GM19324 (cell line): ENCODE data around the gene ADAMTS6.
"Not testable (repeated sequence)": the region's sequence is repeated elsewhere in the genome, so short reads cannot be mapped to it uniquely, and the experiment has no call there.

ENCODE experiments used
- ATAC-seq: cut with Tn5 transposase; IDR thresholded peaks from one replicate; pipeline ENCODE4 v1.9.1; 2021; ENCODE audit warnings: mild to moderate bottlenecking, moderate library complexity; ENCODE audit not compliant: unreplicated experiment, low FRiP score

ADAMTS6 gene

DNA sequence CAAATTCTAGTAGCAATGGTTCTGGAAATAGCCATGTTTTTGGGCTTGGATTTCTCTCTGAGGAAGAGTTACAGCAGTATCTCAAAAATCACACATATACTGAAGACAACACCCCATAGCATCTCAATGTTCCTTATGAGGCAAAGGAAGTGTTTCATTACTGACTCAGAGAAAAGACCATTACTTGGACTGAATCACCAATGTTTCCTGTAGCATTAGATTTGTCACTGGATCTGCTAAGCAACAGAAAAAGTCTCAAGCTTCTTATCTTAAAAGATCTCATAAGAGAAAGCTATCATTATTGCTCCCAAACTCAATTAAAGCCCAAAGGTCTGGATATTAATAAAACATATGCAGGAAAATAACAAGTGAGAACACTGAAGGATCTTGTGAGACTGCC lies 272.4 kb downstream of the ADAMTS6 start:
- no peak for ATAC-seq

DNA sequence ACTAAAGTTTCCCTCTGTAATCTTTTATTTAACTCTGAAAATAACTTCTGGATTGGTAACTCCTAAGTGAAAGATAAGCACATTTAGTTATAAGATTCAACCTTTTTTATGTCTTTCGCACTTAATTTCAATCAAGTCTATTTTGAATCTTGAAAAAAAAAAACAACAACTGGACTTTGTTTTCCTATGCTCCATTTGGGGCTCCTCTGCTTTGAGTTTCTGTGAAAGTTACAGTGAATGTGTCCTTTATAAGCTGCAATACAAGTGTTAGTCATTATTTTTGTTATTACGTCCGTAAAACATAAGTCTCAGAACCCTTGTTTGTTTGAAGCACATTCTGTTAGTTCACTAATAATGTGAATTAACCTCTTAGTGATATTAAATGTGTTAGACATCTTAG lies 276.8 kb downstream of the ADAMTS6 start:
- no peak for ATAC-seq

DNA sequence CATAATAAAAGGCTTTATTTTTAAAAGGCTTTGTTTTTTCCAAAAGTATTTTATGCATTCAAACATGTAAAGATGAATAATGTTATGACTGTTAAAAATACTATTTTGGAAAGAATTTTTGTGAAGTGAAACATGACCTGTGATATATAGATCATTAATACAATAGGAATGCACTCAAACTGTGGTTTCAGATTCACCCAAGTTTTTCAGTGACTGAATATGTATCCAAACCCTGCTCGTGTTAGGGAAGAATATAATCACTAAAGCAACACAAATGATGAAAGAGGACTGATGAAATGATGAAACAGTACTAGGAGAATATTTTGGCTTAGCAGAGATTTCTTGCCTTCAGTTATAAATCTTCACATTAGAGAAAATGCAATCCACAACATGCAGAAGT lies 278.0 kb downstream of the ADAMTS6 start:
- no peak for ATAC-seq

DNA sequence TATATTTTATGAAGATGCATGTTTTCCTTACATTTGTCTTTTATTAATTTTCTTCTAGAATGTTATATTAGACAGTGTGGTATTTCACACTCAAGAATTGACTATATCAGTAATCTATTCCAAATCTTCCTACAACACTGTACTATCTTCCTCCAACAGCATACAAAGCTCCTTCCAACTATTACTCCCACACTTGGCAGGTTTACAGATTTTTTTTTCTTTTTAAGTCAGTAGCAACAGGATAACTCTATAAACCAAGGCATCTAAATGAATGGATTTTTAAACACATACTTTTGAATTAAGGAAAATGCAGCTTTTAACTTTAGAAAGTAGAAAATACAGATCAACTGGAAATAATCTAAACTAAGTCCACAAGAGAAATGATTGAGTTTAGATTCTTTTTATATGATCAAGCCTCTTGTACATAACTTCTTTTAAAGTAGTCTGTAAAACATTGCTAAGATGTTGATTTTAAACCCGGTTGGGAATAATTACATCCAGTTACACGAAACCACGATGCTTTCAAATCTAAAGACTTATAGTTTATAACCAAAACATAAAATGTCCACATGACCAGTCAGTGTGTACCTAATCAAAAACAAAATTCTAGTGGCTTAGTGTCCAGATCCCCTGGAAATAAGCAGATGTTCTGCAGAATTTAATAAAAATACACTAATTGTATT lies 281.6 kb downstream of the ADAMTS6 start:
- ATAC-seq, result no peak

DNA sequence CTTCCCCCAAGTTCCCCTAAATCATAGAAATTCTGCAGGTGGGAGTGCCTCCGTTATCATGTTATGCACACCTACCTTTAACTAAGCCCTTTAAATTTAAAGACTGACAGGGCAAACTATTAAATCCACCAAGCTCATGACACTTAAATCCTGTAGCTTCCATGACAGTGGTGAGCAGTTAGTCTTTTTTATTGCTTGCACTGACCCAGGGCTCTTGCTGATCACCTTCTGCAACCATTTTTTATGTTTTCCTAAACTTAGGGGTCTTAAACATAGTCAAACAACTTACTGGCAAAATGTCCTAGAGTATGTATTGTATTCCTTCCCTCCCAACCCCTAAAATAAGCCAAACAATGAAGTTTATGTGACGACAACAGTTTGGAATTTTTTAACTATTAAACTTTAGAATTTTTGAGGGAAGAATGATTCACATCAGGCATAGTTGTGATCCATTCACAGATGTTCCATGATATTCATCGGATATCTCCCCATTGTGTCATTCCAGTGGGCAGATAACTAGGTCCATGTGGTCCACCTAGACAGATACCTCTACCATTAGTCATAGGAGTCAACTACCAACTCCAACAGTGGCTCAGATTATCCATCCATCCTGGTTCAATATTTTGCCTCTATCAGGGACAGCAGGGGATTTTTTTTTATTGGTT lies 283.1 kb downstream of the ADAMTS6 start:
- no peak for ATAC-seq

DNA sequence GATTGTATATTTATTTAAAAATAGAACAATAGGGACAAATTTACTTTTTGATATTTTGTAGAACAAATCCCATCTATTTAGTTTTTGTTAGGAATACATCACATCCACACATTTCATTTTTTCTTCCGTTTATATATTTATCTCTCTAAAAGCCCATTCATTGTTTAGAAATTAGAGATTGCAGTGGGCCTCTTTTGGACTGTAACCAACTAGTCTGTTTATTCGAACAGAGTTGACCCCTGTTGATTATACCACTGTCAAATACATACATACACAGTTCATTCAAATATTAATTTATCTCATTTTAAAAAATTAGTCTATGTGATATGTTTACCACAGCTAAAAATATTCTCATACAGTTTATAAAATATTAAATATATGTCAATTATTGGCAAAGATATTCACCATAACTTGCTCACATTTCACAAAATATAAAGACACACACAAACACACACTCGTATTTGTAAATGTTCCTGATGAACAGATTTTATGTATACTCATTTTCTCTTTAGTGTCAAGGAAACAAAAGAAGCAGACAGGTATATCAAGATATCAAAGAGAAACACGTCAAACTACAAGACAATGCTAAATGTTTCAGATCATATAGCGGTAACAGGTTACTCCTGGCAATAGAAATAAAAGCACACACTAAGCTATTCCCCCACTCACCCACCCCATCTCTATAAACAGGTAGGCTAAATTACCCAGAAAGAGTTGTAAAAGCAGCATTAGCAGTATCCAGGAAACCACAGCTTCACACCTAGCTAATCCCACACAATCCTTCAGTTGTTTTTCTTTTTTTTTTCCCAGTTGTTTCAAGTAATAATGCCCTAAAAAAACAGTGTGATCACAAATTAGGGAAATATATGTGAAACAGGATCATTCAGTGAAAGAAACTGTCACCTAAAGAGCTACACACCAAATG lies 283.9 kb downstream of the ADAMTS6 start:
- ATAC-seq, result no peak

DNA sequence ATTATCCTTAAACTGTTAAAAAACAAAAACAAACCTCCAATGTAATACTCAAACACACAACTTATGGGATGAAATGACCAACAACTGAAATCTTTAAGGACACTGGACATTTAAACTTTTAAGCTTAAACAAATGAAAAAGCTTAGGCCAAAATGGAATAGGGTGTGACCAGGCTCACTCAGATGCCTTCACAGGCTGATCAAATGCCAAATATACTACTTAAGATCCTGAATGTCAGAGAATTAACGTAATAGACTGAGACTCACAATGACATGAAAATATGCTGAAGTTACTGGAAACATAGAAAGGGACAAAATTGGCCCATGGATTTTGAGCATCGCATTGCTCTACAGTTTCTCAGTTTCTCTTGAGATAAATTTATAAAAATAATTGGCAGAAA lies 286.8 kb downstream of the ADAMTS6 start:
- ATAC-seq, result no peak

DNA sequence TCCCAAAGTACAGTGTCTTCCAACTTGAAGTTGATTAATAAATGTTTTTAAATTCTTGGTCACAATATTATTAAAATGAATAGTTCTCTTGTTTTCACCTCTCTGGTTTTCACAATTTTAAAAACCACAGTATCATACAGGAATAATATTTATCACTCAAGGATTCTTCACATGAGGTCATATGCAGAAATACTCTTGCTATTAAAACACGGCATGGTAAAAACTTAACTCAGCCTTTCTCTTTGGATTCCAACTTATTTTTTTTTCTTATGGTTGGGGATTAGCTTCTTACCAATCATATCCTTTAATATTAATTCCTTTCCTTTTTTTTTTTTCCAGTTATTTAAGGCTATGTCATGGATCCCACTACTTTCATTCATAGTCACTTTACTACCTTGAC lies 289.4 kb downstream of the ADAMTS6 start:
- no peak for ATAC-seq

DNA sequence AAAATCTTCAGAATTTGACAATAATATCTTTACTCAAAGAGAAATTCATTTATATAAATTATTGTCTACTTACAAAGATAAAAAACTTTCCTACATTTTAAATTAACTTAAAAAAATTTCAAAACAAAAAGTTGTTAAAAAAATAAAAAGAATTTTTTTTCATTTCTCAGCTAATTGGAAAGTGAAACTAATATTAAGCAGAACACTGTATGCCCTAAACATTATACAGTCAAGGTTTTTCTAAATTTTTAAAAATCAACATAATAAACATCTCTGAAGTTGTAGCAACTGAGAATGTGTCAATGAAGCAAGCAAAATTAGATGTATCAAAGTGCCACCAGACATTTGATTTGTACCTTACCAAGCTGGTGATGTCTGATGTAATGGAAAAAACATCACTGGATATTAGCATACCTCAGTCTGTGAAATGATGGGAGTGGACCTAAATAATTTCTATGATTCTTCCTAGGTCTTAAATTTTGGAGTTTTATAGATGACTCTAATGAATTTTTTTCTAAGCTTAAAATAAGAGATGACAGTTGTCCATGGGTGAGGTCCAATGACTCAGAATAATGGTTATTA lies 290.1 kb downstream of the ADAMTS6 start:
- ATAC-seq, result no peak

DNA sequence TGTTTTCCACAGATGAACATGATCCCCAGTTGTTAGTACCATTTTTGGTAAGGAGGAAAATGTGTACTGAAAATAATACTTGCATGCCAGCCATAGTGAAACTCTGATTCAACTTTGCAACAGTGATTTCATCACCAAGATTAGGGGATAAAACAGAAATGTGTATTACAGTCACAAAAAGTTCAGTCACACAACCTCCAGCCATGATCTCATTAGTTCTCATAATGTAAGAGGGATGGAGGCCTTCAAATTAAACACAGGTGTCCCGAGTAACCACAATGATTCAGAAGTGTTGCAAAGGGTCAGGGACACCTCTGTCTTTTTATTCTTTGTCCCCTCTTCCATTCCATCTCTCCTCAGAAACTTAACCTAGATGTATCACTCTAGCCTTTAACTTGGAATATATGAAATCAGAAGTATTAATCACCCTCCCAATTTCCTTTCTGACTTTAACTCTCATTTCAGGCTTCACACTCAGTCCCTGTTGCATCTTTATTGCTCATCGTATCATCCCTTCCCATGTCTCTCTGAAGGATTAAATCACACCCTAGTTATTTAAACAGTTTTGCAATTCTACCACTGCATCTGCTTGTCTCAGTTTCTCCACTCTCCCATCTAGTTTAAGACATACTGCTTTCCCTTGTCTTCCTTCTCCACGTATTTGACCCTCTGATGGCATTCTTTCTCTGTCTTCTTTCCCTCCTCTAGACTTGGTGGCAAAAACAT lies 291.2 kb downstream of the ADAMTS6 start:
- no peak for ATAC-seq

DNA sequence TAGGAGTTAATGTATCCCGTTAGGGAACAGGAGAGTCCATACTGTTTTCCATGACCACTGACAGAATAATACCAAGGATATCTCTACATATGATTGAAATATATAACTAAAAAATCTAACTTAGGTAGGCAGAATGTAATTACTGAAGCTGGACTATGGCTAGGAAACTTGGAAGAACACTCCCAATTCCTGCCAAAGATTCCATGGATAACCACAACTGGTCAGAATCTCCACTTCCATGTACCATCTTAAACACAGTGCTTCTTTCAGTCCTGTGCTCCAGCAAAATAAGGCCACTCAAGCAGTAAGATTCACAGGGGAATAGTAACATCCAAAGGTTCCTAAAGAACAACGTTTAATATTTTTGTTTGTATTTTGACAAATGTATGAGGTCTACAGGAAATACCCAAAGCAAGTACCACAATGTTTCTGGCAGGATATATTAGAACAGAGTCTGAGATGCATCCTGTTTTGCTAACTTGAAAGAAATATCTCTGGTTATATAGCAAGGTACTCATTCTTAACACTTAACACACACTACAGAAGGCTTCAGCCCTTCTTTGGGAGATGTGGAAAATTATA lies 295.0 kb downstream of the ADAMTS6 start:
- ATAC-seq, result no peak

DNA sequence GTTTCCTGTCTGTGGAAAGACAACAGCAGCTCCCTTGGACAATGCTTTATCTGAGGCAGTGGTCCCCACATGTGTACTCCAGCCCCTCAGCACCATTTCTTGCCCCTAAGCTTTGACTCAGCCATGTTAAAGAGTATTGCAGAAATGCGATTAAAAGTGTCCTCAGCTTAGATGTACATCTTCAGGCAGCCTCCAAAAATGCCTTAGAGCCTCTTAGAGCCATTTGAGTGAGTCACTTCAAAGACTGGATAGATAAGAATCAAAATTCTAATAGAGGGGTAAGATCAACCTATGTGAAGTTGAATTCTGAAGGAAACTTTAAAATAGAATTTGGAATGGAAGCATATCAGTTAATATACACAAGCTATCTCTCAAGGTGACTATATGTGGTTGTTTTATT lies 296.3 kb downstream of the ADAMTS6 start:
- ATAC-seq, result no peak

DNA sequence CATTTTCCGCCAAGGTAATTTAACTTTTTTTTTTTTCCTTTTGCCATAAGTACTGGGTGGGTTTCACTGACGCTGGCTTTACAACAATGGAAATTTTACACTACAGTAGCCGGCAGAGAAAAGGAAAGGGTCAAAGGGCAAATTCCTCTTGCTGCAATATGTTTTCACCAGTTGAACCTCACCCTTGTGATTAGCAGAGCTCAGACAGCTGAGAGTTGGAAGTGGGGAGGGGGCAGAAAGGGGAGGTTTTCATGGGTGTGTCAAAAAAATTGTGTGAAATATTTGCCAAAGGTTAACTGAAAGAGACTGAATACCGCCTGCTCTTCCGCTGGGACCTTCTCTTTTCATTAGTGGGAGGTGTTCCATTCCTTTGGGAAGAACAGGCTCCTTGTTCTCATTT lies 296.9 kb downstream of the ADAMTS6 start:
- no peak for ATAC-seq

DNA sequence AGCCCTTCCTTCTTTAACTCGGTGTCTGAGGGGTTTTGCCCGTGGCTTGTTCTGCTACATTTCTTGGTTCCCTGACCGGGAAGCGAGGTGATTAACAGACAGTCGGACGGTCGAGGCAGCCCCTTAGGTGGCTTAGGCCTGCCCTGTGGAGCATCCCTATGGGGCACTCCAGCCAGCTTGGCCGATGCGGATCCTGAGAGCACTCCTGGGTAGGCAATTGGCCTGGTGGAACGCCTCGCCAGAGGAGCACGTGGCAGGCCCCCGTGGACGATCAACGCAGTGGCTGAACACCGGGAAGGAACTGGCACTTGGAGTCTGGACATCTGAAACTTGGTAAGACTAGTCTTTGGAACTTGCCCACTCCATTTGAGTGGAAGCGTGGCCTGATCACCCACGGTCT lies 307.5 kb downstream of the ADAMTS6 start:
- not testable (repeated sequence) for ATAC-seq

DNA sequence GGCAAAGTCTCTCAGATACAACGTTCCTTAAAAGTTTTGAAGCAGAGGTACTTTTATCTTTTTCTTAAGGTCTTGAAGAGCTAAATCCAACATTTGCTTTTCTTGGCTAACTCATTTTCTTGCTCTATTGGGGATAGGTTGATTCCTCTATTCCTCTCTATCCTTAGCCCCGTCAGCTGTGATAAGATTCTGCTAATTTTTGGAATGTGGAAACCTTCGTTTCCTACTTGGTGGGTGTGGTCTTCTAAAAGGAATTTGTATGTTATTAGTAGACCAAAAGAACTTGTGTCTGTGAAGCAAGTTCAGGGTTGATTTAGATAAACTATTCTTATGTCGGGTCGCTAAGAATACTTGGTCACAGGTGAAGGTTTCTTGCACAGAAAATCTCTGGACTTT lies 308.6 kb downstream of the ADAMTS6 start:
- ATAC-seq, result no peak

DNA sequence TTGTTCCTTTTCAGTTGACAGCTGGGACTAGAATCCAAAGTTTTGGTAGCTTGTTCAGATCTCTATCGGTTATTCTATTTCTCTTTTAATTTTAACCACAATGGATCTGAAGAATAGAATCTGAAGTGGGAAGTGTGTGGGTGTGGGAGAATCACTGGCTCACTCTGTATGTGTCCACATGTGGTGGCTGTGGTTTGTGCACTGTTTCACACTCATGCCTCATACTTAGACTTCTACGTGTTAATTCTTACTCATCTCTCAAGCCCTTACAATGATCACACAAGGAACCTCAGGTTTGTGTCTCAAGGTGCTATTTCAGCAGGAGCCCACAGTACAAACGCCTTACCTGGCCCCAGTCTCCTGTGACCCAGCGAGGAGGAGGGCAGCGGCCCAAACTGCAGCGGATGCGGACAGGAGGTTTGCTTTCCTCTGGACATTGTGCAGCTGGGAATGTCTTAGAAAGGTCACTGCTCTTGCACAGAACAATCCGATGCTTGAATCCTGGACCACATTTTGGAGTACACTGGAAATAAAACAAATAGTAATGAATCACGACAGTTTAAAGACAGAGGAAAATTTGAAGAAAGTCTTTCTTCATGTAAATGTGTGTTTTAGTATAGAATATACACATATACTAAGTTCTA lies 309.1 kb downstream of the ADAMTS6 start:
- no peak for ATAC-seq

DNA sequence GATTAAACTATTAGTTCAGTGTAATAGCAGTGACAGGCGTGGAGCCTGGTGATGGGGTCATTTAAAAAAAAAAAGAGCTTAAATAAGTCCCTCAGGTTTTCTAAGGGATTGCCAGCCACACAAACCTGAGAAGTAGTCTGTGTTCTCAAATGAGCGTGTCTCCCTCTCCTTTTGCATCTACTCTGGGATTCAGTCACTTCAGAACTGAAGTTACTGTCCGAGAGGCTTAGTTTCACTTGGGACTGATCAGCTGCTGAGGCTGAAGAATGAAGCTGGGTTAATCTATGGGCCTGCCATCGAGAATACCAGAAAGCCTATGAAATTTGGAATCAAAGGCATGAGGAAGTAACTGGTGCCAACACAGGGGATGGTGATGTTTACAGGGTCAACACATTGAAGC lies 310.1 kb downstream of the ADAMTS6 start:
- no peak for ATAC-seq

DNA sequence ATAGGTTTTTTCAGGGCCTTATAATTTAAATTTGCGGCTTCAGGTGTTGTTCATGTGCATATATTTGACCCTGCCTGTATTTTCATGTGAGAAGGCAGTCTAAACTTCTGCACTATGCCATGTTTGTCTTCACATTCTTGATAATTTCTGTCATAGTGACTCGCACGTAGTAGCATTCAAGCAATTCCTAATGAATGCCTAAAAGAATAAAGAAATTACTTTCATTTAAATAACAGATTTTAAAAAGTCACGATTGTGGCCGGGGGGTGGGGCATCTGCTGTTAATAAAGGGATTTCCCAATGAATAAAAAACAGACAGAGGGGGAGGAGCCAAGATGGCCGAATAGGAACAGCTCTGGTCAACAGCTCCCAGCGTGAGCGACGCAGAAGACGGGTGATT lies 318.0 kb downstream of the ADAMTS6 start:
- ATAC-seq, result no peak

DNA sequence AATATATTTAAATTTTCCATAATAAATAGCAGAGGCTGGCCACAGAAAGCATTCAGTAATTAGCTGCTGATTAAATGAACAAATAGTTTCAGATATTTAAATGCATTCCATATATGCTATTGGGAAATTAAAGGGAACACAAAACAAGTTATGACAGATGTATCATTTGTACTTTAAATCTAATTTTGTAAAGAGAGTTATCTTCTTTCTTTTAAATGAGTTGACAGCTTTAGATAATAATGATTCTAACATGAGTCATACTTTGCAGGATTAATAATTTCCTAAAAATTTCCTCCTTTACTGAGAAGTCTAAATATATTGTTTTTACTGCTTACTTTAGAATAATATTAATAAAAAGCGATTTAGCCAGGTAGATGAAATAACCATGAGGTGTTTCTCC lies 320.1 kb downstream of the ADAMTS6 start:
- ATAC-seq, result no peak
